IPS-18a (cell line): ENCODE measurements around the gene INPP5A.

Experiments used
- H3K27ac ChIP-seq: one replicate; pipeline ENCODE4 v1.5.1; 2013; ENCODE audit warnings: low read length
- H3K27me3 ChIP-seq: one replicate; pipeline ENCODE4 v1.6.1; 2013; ENCODE audit warnings: mild to moderate bottlenecking, low read length; ENCODE audit not compliant: control insufficient read depth, insufficient read depth
- H3K36me3 ChIP-seq: one replicate; pipeline ENCODE4 v1.6.1; 2013; ENCODE audit warnings: low read depth, low read length; ENCODE audit not compliant: control insufficient read depth
- H3K4me1 ChIP-seq: one replicate; pipeline ENCODE4 v1.6.1; 2013; ENCODE audit warnings: low read depth, low read length; ENCODE audit not compliant: control insufficient read depth
- H3K4me3 ChIP-seq: one replicate; pipeline ENCODE4 v1.5.1; 2013; ENCODE audit warnings: low read length
- H3K9ac ChIP-seq: one replicate; pipeline ENCODE4 v1.6.1; 2013; ENCODE audit warnings: mild to moderate bottlenecking, low read length, moderate library complexity
- H3K9me3 ChIP-seq: one replicate; pipeline ENCODE4 v1.6.1; 2013; ENCODE audit warnings: low read depth, low read length; ENCODE audit not compliant: control insufficient read depth

The INPP5A gene

DNA sequence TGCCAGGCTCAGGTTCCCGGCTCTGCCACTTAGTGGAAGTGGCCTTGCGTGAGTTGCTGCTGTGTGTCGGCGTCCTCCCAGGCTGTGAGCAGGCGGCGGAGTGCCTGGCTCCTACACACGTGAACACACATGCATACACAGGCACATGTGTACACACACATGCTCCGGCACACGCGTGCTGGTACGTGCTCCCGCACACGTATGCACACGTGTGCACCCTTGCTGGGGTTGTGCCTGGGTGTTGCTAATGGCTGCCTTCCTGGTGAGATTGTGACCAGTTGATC is 107.6 kb downstream of the INPP5A start:
- Histone ChIP-seq H3K9me3 (no peaks in the 10 kb centered on the region), H3K36me3 (no peaks in the 10 kb centered on the region), H3K4me1 (no peaks in the 10 kb centered on the region), H3K27me3 (no peaks in the 10 kb centered on the region), H3K27ac (no peak overlapping the region), H3K4me3 (no peak overlapping the region), H3K9ac (no peak overlapping the region)

DNA sequence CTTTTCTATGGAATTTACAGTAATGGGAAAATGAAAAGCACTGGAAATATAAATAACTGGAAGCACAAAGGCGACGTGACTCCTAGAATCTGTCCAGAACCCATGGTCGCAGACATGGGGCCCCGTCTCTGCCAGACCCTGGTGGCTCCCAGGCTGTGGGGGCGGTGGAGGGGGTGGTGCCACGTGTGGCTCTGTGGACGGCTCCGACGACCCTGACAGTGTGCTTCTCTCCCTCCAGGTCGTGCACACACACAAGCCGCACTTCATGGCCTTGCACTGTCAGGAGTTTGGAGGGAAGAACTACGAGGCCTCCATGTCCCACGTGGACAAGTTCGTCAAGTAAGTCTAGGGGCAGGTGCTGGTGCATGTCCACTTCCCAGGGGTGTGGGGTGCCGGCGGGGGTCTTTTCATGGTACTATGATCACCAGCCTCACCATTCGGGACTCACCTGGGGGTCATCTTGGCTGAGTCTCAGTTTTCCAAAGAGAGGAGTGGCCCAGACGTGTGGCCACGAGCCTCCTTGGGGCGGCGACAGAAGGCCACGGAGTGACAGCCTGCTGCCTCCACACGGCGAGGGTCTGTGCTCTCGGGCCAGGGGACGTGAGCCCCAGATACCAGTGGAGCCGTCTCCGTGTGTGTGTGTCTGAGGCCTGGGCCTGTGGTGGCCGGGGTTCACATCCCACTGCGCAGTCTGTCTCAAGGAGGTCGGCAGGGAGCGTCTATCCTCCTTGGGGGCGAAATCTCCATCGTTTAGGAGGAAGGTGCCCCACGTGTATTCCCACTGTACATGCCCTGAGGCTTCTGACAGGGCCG is 108.2 kb downstream of the INPP5A start:
- no peak overlapping the region for H3K4me3 ChIP-seq
- no peaks in the 10 kb centered on the region for H3K27me3 ChIP-seq
- no peaks in the 10 kb centered on the region for H3K4me1 ChIP-seq
- no peaks in the 10 kb centered on the region for H3K36me3 ChIP-seq
- no peak overlapping the region for H3K9ac ChIP-seq
- no peak overlapping the region for H3K27ac ChIP-seq
- no peaks in the 10 kb centered on the region for H3K9me3 ChIP-seq

DNA sequence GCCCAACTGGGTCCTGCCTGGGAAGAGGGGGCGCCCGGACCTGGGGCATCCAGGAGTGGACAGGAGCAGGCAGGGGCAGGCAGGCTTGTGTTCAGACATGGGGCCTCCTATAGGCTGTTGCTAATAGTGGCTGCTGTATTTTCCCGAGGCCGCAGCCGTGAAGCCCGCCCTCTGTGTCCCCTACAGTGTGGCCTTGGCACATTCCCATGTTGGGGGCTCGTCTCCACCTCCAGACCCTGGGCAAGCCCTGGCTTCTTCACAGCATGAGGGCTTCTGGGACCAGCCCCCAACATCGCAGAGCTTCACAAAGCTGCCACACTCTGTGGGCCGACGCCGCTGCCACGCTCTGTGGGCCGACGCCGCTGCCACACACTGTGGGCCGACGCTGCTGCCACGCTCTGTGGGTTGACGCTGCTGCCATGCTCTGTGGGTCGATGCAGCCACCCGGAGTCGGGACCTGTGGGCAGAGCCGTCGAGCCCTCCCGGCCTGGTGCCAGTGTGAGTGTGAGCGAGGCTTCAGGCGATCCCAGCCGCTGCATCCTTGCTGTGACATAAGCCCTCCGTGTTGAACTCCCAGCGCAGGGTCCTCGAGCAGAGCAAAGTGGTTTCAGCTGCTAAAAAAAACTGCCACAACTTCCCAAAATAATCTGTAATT is 109.0 kb downstream of the INPP5A start:
- Histone ChIP-seq H3K27me3 (no peaks in the 10 kb centered on the region), H3K4me3 (no peak overlapping the region), H3K4me1 (no peaks in the 10 kb centered on the region), H3K9ac (no peak overlapping the region), H3K27ac (no peak overlapping the region), H3K9me3 (no peaks in the 10 kb centered on the region), H3K36me3 (no peaks in the 10 kb centered on the region)

DNA sequence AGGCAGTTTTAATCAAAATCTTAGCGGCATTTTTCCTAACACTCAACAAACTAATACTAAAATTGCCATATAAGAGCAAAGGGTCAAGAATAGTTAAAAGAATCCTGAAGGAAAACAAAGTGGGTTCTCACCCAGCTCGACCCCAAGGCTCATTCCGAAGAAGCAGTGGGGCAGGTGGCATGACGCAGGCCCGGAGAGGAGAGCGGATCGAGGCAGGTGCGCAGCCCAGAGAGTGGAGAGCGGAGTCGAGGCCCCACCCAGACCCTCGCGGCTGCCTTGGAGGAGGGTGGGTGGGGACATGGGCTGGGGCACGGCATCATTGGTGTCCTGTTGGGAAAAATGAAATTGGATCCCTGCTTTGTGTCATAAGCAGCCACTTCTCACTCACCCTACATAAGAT is 109.8 kb downstream of the INPP5A start:
- H3K9me3 ChIP-seq = no peaks in the 10 kb centered on the region
- no peaks in the 10 kb centered on the region for H3K36me3 ChIP-seq
- no peaks in the 10 kb centered on the region for H3K27me3 ChIP-seq
- H3K27ac ChIP-seq = no peak overlapping the region
- no peaks in the 10 kb centered on the region for H3K4me1 ChIP-seq
- H3K9ac ChIP-seq = no peak overlapping the region
- H3K4me3 ChIP-seq = no peak overlapping the region

DNA sequence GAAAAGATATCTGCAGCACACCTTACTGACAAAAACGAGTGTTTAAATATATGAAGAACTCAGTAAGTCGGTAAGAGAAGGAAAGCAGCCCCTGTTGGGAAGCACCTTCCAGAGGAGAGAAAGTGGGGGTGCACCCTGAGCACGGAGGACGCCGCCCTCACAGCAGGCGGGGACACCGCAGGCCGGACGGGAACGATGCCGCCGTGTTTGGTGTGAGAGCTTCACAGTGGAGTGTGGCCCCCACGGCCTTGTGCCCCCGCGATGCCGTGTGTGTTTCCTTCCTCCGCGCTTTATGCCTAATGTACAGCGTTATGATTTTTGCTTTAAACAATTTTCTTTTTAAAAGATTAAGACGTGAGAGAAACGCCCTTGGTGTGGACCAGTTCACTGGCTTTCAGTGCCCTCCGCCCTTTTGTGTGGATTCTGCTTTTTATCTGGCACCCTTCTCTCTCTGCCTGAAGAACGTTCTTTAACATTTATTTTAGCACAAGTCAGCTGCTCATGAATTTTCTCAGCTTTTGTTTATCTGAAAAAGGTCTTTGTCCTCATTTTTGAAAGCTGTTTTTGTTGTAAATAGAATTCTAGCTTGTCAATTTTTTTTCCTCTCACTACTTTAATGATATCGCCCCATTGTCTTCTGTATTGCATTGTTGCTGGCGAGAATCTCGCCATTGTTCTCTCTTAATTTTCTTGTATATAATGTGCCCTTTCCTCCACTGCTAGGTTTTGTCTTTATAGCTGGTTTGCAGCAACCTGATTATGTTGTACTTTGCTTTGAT is 110.7 kb downstream of the INPP5A start:
- Histone ChIP-seq H3K36me3 (no peaks in the 10 kb centered on the region), H3K4me1 (no peaks in the 10 kb centered on the region), H3K9ac (no peak overlapping the region), H3K9me3 (no peaks in the 10 kb centered on the region), H3K4me3 (no peak overlapping the region), H3K27ac (no peak overlapping the region), H3K27me3 (no peaks in the 10 kb centered on the region)

DNA sequence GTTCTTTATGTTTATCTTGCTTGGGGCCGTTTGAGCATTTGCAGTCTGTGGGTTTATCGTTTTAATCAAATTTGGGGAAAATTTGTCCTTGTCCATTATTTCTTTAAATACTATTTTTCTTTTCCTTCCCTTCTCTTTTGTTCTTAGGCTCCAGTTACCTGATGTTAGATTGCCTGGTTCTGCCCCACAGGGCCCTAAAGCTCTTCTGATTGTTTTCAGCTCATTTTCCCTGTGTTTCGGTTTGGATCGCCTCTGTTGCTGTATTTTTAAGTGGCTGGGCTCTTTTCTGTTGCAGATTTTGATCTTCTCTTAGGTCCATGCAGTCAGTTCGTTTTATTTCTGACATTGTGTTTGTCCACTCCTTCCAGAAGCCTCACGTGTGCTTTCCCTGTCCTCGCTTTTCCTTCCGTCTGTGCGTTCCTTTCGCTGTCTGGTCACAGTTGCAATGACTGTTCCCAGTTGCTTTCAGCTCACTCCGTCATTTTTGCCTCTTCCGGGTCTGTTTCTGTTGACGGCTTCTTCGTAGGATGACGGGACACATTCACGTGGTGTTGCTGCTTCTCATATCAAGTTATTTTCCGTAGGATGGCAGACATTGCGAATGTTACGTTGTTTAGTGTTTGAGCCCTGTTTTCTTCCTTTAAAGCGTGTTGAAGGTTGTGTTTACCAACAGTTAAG is 111.4 kb downstream of the INPP5A start:
- H3K4me1 ChIP-seq = no peaks in the 10 kb centered on the region
- H3K36me3 ChIP-seq = no peaks in the 10 kb centered on the region
- H3K27me3 ChIP-seq = no peaks in the 10 kb centered on the region

DNA sequence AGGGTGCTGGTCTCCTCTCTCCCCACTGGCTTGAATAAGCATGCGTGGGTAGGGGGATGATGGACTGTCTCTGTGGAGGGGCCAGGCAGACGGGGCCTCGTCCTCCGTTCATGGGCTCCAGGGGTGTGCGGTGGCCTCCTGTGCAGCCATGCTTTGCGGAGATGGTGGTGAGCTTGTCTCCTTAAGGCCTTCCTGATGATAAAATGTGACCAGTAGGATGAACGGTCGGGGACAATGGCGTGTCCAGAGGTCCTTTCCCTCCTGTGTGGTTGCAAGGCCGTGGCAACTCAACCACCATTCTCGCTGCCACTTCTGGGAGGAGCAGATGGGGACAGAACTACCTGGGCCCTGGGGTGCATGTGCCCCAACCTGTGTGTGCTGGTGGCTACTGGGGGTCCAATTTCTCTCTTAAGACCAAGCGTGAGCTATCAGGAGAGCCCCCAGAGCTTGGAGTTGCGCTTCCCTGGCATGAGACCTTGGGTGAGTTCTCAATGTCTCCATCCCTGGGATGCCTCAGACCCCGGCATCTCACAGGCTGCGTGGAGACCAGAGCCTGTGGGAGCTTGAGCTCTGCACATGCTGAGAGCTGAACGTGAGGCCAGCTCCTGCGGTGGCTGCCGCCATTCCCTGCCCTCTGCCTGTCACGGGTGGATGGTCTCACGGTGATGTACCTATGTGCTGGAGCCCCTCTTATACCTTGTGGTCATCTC is 112.2 kb downstream of the INPP5A start:
- no peaks in the 10 kb centered on the region for H3K36me3 ChIP-seq
- H3K27me3 ChIP-seq = no peaks in the 10 kb centered on the region
- no peak overlapping the region for H3K27ac ChIP-seq
- H3K4me3 ChIP-seq = no peak overlapping the region
- no peaks in the 10 kb centered on the region for H3K9me3 ChIP-seq
- H3K9ac ChIP-seq = no peak overlapping the region
- H3K4me1 ChIP-seq = no peaks in the 10 kb centered on the region

More for the DNA sequence above, 111.4 kb downstream of the INPP5A start:
- H3K27ac ChIP-seq = no peak overlapping the region
- no peak overlapping the region for H3K9ac ChIP-seq
- H3K9me3 ChIP-seq = no peaks in the 10 kb centered on the region
- no peak overlapping the region for H3K4me3 ChIP-seq

DNA sequence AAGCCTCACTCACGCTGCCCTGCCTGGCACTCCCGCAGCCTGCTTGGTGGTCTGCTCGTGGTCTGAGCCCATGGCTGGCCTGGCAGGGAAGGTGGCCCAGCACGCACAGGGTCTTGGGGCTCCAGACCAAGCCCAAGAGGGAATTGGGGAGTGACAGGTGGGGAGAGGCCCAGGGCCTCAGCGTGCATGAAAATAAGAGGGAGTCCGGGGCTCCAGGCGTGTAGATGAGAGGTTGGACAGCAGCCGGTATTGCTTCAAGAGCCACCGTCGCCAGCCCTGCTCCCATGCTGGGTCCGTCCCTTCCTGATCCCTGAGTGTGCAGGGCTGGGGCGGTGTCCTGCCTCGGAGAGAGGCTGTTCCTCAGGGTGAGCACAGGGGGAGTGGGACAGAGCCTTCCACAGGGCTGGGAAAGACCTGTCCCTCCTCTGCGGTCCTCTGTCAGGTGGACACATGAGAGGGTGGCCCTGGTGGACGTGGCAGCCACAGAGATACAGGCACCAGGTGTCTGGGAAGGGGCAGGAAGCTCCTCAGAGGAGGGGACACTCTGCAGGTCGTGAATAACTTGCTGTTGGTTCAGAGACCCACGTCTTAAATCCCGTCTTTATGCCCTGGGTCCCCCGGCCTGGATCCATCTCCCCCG is 113.1 kb downstream of the INPP5A start:
- Histone ChIP-seq H3K27ac (no peak overlapping the region), H3K27me3 (no peaks in the 10 kb centered on the region), H3K4me3 (no peak overlapping the region), H3K9ac (no peak overlapping the region), H3K36me3 (no peaks in the 10 kb centered on the region), H3K9me3 (no peaks in the 10 kb centered on the region), H3K4me1 (no peaks in the 10 kb centered on the region)

DNA sequence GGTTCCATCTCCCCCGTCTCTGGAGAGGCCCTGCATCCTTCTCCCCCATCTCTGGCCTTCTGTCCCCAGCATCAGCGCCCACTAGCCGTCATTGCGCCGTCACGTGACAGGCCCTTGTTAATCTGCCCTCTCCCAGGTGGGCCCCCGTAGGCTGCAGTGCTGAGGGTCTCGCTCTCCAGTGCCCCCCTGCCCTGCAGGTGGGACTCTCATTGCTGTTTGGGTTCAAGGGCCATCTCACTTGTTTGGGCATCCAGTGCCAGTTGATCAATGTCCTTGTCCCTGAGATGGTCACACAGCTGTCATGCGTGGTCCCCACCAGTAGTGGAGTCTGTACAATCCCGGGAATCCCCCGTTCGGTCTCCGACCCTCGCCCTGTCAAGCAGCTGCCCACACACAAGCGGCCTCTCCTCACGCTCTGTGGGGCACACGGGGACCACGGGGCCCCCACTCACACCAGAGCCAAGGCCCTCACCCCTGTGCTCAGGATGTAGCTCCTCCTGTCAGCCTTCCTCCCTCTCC is 114.0 kb downstream of the INPP5A start:
- H3K27me3 ChIP-seq = no peaks in the 10 kb centered on the region
- H3K9me3 ChIP-seq = no peaks in the 10 kb centered on the region
- no peaks in the 10 kb centered on the region for H3K4me1 ChIP-seq
- H3K27ac ChIP-seq = no peak overlapping the region
- H3K36me3 ChIP-seq = no peaks in the 10 kb centered on the region
- H3K9ac ChIP-seq = no peak overlapping the region
- no peak overlapping the region for H3K4me3 ChIP-seq

DNA sequence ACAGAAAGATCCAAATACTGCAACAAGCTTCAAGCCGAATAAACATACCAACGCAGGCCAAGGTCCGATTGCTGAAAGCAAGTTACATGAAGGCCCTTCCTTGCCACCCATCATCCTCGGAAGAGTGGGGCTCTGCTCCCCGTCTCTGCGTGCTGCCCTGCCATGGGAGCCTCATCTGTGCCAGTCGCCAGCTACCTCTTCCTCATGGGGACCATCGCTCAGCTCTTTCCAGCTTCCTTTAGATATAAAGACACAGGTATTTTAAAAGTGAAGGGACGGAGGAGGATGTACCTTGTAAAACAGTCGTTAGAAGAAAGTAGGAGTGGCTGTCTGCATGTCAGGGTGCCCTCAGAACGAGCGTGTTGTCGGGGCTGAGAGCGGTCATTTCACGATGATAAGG is 114.9 kb downstream of the INPP5A start:
- Histone ChIP-seq H3K27me3 (no peaks in the 10 kb centered on the region), H3K4me1 (no peaks in the 10 kb centered on the region), H3K36me3 (no peaks in the 10 kb centered on the region), H3K27ac (no peak overlapping the region), H3K4me3 (no peak overlapping the region), H3K9ac (no peak overlapping the region), H3K9me3 (no peaks in the 10 kb centered on the region)
